ENCODE measurements around the gene ZFAND3.

Gene ZFAND3

DNA sequence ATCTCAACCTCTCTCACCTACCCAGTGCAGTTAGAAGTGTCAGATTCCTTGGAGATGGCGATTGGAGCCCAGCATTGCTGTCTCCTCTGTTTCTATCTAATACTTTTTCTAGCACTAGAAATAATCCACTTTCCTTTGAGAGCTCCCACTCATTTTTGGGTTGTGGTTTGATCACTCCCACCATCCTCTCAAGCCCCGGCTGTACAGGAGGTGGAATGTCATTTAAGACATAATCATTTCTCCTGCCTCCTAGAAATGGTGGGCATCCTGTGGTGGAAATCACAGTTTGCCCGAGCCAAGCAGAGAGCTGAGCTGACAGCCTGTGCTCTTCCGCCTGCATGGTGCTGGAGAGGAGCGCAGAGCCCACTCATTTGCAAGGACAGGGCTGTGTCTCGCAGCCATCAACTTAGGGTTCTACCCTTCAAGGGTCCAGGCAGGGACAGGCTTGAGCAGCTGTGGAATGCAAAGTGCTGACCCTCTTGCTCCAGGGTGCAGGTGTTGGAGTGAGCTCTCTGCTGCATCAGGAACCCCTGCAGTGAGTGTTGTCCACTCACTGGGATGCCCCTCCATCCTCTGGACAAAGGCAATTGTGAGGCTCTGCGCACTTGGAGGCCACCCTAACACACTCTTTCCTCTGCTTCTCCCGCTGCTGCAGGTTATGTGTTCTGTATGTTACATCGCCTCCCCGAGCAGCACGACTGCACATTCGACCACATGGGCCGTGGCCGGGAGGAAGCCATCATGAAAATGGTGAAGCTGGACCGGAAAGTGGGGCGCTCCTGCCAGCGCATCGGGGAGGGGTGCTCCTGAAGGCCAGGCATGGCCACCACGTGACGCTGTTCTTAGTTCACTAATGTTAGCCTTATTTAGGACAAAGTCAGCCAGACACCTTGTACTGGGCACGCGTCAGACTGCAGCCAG lies 332.3 kb downstream of the ZFAND3 start:
- TF ChIP-seq, protein P1, sequence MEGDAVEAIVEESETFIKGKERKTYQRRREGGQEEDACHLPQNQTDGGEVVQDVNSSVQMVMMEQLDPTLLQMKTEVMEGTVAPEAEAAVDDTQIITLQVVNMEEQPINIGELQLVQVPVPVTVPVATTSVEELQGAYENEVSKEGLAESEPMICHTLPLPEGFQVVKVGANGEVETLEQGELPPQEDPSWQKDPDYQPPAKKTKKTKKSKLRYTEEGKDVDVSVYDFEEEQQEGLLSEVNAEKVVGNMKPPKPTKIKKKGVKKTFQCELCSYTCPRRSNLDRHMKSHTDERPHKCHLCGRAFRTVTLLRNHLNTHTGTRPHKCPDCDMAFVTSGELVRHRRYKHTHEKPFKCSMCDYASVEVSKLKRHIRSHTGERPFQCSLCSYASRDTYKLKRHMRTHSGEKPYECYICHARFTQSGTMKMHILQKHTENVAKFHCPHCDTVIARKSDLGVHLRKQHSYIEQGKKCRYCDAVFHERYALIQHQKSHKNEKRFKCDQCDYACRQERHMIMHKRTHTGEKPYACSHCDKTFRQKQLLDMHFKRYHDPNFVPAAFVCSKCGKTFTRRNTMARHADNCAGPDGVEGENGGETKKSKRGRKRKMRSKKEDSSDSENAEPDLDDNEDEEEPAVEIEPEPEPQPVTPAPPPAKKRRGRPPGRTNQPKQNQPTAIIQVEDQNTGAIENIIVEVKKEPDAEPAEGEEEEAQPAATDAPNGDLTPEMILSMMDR (IDR thresholded peaks at IDR 0.05): no peak

DNA sequence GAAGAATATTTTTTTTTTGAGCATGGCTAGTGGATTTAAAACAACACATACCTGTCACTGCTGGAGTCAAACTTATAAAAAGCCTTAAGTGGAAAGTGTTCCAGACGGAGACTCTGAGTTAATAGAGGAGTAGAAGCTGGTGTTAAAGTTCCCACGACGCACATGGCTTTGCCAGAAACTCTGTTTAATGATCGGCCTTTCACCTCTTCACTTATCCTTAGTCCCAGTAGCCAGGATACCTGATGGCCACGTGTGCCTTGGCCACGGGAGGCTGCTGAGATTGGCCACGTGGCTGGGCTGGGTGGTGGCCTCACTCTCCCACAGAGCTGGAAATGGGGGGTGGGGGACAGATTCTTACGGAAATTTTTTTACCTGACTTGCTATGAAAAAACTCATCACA lies 333.1 kb downstream of the ZFAND3 start:
- TF ChIP-seq, protein P1 (IDR thresholded peaks at IDR 0.05): no peak

DNA sequence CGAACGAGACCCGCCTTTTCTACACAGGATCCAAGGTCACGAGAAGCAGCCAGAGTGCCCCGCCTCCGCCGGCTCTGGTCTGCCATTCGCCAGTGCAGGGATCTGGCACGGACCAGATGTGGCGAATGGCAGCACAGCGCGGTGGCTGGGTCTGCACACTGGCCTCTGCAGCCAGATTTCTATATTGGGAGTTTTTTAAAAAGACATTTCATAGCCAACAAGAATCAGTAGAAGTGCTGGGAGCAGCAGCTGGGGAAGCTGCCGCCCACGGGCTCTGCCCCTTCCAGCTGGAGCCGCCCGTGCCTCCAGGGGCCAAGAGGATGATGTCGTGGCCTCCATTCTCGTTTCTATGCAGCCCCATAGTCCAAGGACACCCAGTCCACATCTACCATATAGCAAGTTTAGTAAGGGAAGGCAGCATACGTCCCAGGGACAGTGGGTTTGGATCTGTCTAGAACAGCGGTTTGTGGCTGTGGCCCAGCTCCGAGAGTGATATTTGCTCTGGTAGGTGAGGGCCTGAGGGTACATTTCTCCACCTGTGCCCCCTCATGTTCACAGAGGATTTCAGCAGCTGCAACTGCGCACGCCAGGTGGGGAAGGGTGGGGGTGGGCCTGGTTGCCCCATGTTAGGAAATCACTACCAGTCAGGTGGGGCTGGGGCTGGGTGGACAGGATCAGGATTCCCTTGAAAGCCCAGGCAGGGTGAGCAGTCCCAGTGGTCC lies 333.7 kb downstream of the ZFAND3 start:
- TF ChIP-seq, protein P1 (IDR thresholded peaks at IDR 0.05): no peak

DNA sequence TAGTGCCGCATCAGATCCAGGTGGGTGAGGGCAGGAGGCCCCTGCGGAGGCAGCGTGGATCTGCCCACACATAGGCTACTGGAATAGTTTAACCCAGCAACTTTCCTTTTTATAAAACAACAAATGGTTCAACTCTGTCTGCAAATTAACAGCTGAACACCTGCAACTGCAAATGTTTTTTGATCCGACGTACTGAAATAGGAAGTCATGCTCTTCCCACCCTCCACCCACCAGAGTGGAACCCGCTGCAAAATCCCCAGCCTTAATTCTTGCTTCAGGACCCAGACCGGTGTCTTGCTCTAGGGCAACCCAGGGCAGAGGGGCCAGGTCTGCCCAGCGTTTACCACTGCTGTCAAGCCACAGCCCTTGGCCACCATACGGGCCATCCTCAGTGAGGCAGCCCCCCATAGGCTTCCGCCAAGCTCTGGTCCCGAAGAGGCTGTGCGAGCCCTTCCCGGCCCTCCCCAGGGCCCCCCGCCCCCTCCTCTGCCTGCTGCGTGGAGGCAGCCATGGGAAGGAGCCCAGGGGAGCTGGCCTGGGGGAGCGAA lies 334.3 kb downstream of the ZFAND3 start:
- TF ChIP-seq, protein P1 (IDR thresholded peaks at IDR 0.05): no peak

DNA sequence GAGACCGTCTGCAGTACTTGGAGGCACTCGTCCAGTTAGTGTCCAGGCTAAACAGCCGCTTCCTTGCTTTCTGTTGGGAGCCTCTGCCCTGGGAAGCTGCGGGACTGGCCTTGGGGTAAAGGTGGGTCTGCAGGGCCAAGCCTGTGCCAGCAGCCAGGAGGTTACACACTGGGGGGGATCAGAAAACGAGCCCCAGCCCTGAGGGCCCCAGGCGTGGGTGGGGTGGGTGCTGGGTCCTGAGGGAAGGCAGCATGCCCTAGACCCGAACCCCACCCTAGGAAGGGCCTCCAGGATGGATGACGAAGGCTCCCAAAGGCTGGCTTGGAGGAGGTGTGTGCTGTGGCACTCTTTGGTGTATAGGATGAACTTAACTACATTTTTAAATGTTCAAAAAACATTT lies 335.2 kb downstream of the ZFAND3 start:
- TF ChIP-seq, protein P1 (IDR thresholded peaks at IDR 0.05): no peak

DNA sequence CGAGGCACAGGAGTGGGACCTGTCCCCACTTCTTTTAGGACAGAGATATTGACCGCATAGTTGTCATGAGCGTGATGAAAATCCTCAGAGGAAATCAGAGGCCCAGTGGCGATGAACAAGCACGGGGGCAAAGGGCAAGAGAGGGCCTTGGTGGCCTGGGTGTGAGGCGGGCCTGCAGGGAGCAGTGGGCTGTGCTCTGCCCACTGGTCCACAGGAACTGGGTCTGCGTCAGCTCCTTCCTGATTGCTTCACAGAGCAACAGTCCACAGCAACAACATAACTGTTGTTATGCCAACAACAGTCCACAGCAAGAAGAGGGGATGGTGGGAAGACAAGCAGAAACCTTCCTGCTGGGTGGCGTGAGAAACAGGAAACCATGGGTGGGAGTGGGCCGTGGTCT lies 335.6 kb downstream of the ZFAND3 start:
- TF ChIP-seq, protein P1 (IDR thresholded peaks at IDR 0.05): no peak

DNA sequence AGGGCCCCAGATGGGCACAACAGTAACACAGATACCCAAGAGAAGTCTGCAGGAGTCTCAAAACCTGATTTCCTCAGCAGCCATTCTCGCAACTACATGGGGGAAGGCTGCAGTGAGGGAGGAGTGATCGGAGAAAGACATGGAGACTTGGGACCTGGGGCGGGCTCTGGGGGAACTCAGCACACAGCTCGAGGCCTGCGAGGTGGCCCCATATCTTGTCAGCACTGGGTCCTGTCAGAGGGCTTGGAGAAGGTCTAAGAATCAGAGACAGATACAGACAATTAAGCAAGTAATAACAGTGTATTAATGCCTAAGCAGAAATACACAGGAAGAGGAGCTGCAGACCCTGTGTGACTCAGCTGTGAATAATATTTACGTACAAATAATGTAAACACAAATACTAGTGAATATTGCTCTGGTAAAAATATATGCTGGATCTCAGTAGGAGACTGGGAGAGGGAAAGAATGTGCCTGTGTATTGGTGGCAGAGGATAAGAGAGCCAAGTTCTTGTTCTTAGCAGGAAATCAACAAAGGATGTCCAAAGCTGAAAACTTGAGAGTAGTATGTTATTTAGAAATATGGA lies 336.2 kb downstream of the ZFAND3 start:
- TF ChIP-seq, protein P1 (IDR thresholded peaks at IDR 0.05): no peak

Measured in LNCAP (cell line).